Neural cell (in vitro differentiated cells): ENCODE results near the gene EDAR. TPM values are rescaled to one million over a fixed set of nuclear protein-coding genes. Genes with fewer than 3 reads are reported as not detected.

Source experiments
- H2AFZ ChIP-seq: fragments of 200-600, 300-800 bp; sonication (generic), shearing (Covaris generic); 2 replicates; pipeline ENCODE4 v1.6.0; 2014; ENCODE audit warnings: low read depth, mild to moderate bottlenecking, antibody characterized with exemption, low read length, moderate library complexity
- H3F3A ChIP-seq: fragments of 200-600 bp; shearing (Covaris generic); 2 replicates; pipeline ENCODE4 v1.6.1; 2016; ENCODE audit warnings: mild to moderate bottlenecking, moderate library complexity, mixed read lengths, antibody characterized with exemption, low read length; ENCODE audit not compliant: insufficient read depth, poor library complexity, severe bottlenecking
- H3K27ac ChIP-seq: fragments of 200-600, 300-800 bp; sonication (generic), shearing (Covaris generic); 2 replicates; pipeline ENCODE4 v1.5.1; 2014; ENCODE audit warnings: mild to moderate bottlenecking, low read length, moderate library complexity
- H3K27me3 ChIP-seq: fragments of 300-800, 200-600 bp; sonication (generic), shearing (Covaris generic); 2 replicates; pipeline ENCODE4 v1.6.0; 2014; ENCODE audit warnings: mild to moderate bottlenecking, low read depth, low read length, moderate library complexity; ENCODE audit not compliant: insufficient read depth
- H3K36me3 ChIP-seq: fragments of 300-800, 200-600 bp; sonication (generic), shearing (Covaris generic); 2 replicates; pipeline ENCODE4 v1.5.1; 2014; ENCODE audit warnings: mild to moderate bottlenecking, antibody characterized with exemption, low read length, moderate library complexity; ENCODE audit not compliant: insufficient read depth
- H3K4me2 ChIP-seq: fragments of 300-800, 200-600 bp; sonication (generic), shearing (Covaris generic); 2 replicates; pipeline ENCODE4 v1.6.0; 2014; ENCODE audit warnings: mild to moderate bottlenecking, low read length
- H3K4me3 ChIP-seq: fragments of 300-800, 200-600 bp; sonication (generic), shearing (Covaris generic); 2 replicates; pipeline ENCODE4 v1.5.1; 2014; ENCODE audit warnings: mild to moderate bottlenecking, low read length, moderate library complexity
- H3K79me2 ChIP-seq: fragments of 200-600 bp; shearing (Covaris generic); replicated peaks from 2 replicates; pipeline ENCODE4 v1.6.0; 2014; ENCODE audit warnings: mild to moderate bottlenecking, low read length, moderate library complexity; ENCODE audit not compliant: insufficient read depth
- H3K9ac ChIP-seq: fragments of 300-800, 200-600 bp; sonication (generic), shearing (Covaris generic); 2 replicates; pipeline ENCODE4 v1.6.1; 2016; ENCODE audit warnings: mild to moderate bottlenecking, low read length, mixed read lengths
- H3K9me2 ChIP-seq: fragments of 200-600 bp; shearing (Covaris generic); 2 replicates; pipeline ENCODE4 v1.6.1; 2016; ENCODE audit warnings: mild to moderate bottlenecking, low read length, mixed read lengths; ENCODE audit not compliant: insufficient read depth
- H3K9me3 ChIP-seq: fragments of 200-600, 300-800 bp; sonication (generic), shearing (Covaris generic); 2 replicates; pipeline ENCODE4 v1.6.1; 2016; ENCODE audit warnings: mild to moderate bottlenecking, mixed run types, low read length, moderate library complexity, mixed read lengths
- H4K20me1 ChIP-seq: fragments of 200-600 bp; shearing (Covaris generic); 2 replicates; pipeline ENCODE4 v1.6.1; 2016; ENCODE audit warnings: mild to moderate bottlenecking, mixed run types; ENCODE audit not compliant: insufficient read depth
- EP300 ChIP-seq: fragments of 450-650 bp; conservative IDR thresholded peaks from 2 replicates; pipeline ENCODE4 v1.6.1; 2014; ENCODE audit warnings: antibody characterized with exemption, mild to moderate bottlenecking, moderate library complexity; ENCODE audit not compliant: poor library complexity, severe bottlenecking
- EZH2 ChIP-seq: fragments of 200-600, 300-800 bp; shearing (Covaris generic), sonication (generic); IDR thresholded peaks from 2 replicates; pipeline ENCODE4 v1.6.1; 2014; ENCODE audit warnings: antibody characterized with exemption, low read length, borderline replicate concordance, mild to moderate bottlenecking; ENCODE audit not compliant: insufficient read depth, poor library complexity, severe bottlenecking
- MXI1 ChIP-seq: fragments of 450-650 bp; conservative IDR thresholded peaks from 2 replicates; pipeline ENCODE4 v1.6.1; 2014; ENCODE audit warnings: antibody characterized with exemption, mild to moderate bottlenecking; ENCODE audit not compliant: poor library complexity, severe bottlenecking
- POLR2AphosphoS5 ChIP-seq: IDR thresholded peaks from 2 replicates; pipeline ENCODE4 v1.6.1; 2012
- RAD21 ChIP-seq: fragments of 450-650 bp; conservative IDR thresholded peaks from 2 replicates; pipeline ENCODE4 v1.6.1; 2014; ENCODE audit warnings: antibody characterized with exemption, mild to moderate bottlenecking, moderate library complexity
- SMC3 ChIP-seq: fragments of 450-650 bp; conservative IDR thresholded peaks from 2 replicates; pipeline ENCODE4 v1.6.1; 2014; ENCODE audit warnings: antibody characterized with exemption, mild to moderate bottlenecking, moderate library complexity; ENCODE audit not compliant: poor library complexity
- TAF1 ChIP-seq: IDR thresholded peaks from 2 replicates; pipeline ENCODE4 v1.6.1; 2012; ENCODE audit warnings: low read depth
- polyA plus RNA-seq: library from polyadenylated mRNA; depleted of rRNA; stranded (reverse); fragments of >200 nt; gene quantifications from 2 replicates; pipeline ENCODE4 v1.2.3, GENCODE V29; 2014
- TF ChIP-seq, protein P1 (sequence below): fragments of 450-650 bp; IDR thresholded peaks from 2 replicates; pipeline ENCODE4 v1.5.1; 2014; ENCODE audit warnings: antibody characterized with exemption, mild to moderate bottlenecking, moderate library complexity; ENCODE audit not compliant: poor library complexity, severe bottlenecking
- TF ChIP-seq, protein P2 (sequence below): IDR thresholded peaks from 2 replicates; pipeline ENCODE4 v1.6.1; 2012; ENCODE audit warnings: borderline replicate concordance

EDAR gene
- polyA plus RNA-seq, 1 donor from 2014 or later = not detected

DNA sequence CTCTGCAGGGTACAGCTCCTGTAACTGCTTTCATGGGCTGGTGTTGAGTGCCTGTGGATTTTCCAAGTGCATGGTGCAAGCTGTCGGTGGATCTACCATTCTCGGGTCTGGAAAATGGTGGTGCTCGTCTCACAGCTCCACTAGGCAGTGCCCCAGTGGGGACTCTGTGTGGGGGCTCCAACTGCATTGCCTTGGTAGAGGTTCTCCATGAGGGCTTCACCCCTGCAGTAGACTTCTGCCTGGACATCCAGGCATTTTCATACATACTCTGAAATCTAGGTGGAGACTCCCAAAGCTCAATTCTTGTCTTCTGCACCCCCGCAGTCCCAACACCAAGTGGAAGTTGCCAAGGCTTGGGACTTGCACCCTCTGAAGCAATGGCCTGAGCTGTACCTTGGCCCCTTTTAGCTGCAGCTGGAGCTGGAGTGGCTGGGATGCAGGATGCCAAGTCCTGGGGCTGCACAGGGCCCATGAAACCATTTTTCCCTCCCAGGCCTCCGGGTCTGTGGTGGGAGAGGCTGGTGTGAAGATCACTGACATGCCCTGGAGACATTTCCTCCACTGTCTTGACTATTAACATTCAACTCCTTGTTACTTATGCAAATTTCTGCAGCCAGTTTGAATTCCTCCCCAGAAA is 41.6 kb downstream of the EDAR start:
- H3K27me3 ChIP-seq = no peaks in the 10 kb centered on the region
- no peak overlapping the region for H2AFZ ChIP-seq
- no peaks in the 10 kb centered on the region for H3K36me3 ChIP-seq
- no peak overlapping the region for H3K4me3 ChIP-seq
- no peaks in the 10 kb centered on the region for H3F3A ChIP-seq
- H3K9me3 ChIP-seq = no peaks in the 10 kb centered on the region
- no peak for TF ChIP-seq MXI1
- H3K4me2 ChIP-seq = no peak overlapping the region
- no peaks in the 10 kb centered on the region for H3K9me2 ChIP-seq
- H4K20me1 ChIP-seq = no peaks in the 10 kb centered on the region
- no peak overlapping the region for H3K9ac ChIP-seq
- no peaks in the 10 kb centered on the region for H3K79me2 ChIP-seq
- H3K27ac ChIP-seq = no peak overlapping the region

GRCh38 chr2:108946442-108946841 is 42.6 kb downstream of the EDAR start:
- Histone ChIP-seq H3K4me3 (no peak overlapping the region), H3K36me3 (no peaks in the 10 kb centered on the region), H3K9me3 (no peaks in the 10 kb centered on the region), H4K20me1 (no peaks in the 10 kb centered on the region), H3K9ac (no peak overlapping the region), H3K9me2 (no peaks in the 10 kb centered on the region), H3K79me2 (no peaks in the 10 kb centered on the region), H3F3A (no peaks in the 10 kb centered on the region), H3K27me3 (no peaks in the 10 kb centered on the region), H3K27ac (no peak overlapping the region), H3K4me2 (no peak overlapping the region), H2AFZ (no peak overlapping the region)
- no peak for TF ChIP-seq EP300
- no peak for TF ChIP-seq POLR2AphosphoS5
- TF ChIP-seq, protein P1, sequence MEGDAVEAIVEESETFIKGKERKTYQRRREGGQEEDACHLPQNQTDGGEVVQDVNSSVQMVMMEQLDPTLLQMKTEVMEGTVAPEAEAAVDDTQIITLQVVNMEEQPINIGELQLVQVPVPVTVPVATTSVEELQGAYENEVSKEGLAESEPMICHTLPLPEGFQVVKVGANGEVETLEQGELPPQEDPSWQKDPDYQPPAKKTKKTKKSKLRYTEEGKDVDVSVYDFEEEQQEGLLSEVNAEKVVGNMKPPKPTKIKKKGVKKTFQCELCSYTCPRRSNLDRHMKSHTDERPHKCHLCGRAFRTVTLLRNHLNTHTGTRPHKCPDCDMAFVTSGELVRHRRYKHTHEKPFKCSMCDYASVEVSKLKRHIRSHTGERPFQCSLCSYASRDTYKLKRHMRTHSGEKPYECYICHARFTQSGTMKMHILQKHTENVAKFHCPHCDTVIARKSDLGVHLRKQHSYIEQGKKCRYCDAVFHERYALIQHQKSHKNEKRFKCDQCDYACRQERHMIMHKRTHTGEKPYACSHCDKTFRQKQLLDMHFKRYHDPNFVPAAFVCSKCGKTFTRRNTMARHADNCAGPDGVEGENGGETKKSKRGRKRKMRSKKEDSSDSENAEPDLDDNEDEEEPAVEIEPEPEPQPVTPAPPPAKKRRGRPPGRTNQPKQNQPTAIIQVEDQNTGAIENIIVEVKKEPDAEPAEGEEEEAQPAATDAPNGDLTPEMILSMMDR = no peak
- TF ChIP-seq MXI1 = no peak
- TF ChIP-seq RAD21 = no peak

- H3K4me3 ChIP-seq = no peak overlapping the region
- no peak overlapping the region for H3K9ac ChIP-seq
- no peak overlapping the region for H2AFZ ChIP-seq
- no peak overlapping the region for H3K4me2 ChIP-seq
- no peak overlapping the region for H3K27ac ChIP-seq
- H3K36me3 ChIP-seq = no peaks in the 10 kb centered on the region
- H3K9me2 ChIP-seq = no peaks in the 10 kb centered on the region
- H4K20me1 ChIP-seq = no peaks in the 10 kb centered on the region
- no peaks in the 10 kb centered on the region for H3K27me3 ChIP-seq
- no peaks in the 10 kb centered on the region for H3F3A ChIP-seq
- no peak for TF ChIP-seq TAF1
- no peaks in the 10 kb centered on the region for H3K79me2 ChIP-seq
- H3K9me3 ChIP-seq = no peaks in the 10 kb centered on the region
Measured at GRCh38 chr2:108945969-108946368, 43.1 kb downstream of the EDAR start.

- no peaks in the 10 kb centered on the region for H3K27me3 ChIP-seq
- no peak overlapping the region for H3K9ac ChIP-seq
- TF ChIP-seq MXI1 = no peak
- TF ChIP-seq POLR2AphosphoS5 = no peak
- no peak for TF ChIP-seq RAD21
- no peak for TF ChIP-seq EP300
- TF ChIP-seq, protein P1 = no peak
- no peak for TF ChIP-seq EZH2
- no peak for TF ChIP-seq TAF1
- TF ChIP-seq SMC3 = no peak
- TF ChIP-seq, protein P2, sequence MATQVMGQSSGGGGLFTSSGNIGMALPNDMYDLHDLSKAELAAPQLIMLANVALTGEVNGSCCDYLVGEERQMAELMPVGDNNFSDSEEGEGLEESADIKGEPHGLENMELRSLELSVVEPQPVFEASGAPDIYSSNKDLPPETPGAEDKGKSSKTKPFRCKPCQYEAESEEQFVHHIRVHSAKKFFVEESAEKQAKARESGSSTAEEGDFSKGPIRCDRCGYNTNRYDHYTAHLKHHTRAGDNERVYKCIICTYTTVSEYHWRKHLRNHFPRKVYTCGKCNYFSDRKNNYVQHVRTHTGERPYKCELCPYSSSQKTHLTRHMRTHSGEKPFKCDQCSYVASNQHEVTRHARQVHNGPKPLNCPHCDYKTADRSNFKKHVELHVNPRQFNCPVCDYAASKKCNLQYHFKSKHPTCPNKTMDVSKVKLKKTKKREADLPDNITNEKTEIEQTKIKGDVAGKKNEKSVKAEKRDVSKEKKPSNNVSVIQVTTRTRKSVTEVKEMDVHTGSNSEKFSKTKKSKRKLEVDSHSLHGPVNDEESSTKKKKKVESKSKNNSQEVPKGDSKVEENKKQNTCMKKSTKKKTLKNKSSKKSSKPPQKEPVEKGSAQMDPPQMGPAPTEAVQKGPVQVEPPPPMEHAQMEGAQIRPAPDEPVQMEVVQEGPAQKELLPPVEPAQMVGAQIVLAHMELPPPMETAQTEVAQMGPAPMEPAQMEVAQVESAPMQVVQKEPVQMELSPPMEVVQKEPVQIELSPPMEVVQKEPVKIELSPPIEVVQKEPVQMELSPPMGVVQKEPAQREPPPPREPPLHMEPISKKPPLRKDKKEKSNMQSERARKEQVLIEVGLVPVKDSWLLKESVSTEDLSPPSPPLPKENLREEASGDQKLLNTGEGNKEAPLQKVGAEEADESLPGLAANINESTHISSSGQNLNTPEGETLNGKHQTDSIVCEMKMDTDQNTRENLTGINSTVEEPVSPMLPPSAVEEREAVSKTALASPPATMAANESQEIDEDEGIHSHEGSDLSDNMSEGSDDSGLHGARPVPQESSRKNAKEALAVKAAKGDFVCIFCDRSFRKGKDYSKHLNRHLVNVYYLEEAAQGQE = no peak
- H3F3A ChIP-seq = no peaks in the 10 kb centered on the region
- no peak overlapping the region for H3K27ac ChIP-seq
- H3K9me3 ChIP-seq = no peaks in the 10 kb centered on the region
- no peaks in the 10 kb centered on the region for H4K20me1 ChIP-seq
- no peaks in the 10 kb centered on the region for H3K9me2 ChIP-seq
- H2AFZ ChIP-seq = no peak overlapping the region
- H3K4me3 ChIP-seq = no peak overlapping the region
- H3K36me3 ChIP-seq = no peaks in the 10 kb centered on the region
- no peaks in the 10 kb centered on the region for H3K79me2 ChIP-seq
- H3K4me2 ChIP-seq = no peak overlapping the region
Measured at GRCh38 chr2:108944601-108945331, 44.3 kb downstream of the EDAR start.
